HG02973 (cell line): ENCODE data around the gene AKAP1.

Experiments
- ATAC-seq: cut with Tn5 transposase; IDR thresholded peaks from one replicate; pipeline ENCODE4 v1.9.1; 2021; ENCODE audit warnings: moderate library complexity; ENCODE audit not compliant: unreplicated experiment

The AKAP1 gene

GRCh38 chr17:57158795-57159194, 73.7 kb downstream of the AKAP1 start:
- no peak for ATAC-seq

GRCh38 chr17:57160624-57161023, 75.6 kb downstream of the AKAP1 start:
- no peak for ATAC-seq

DNA sequence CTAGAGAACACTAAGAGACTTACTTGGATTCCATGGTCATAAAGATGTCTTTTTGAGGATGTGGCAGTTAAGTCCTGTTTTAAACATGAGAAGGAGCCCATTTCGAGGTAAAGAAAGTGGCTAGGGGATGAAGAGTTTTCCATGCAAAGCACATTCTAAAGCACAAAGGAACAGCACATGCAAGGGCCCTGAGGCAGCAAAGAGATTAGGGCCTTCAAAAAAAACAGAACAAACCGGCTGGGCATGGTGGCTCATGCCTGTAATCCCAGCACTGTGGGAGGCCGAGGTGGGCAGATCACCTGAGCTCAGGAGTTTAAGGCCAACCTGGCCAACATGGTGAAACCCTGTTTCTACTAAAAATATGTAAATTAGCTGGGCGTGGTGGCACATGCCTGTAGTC, 79.8 kb downstream of the AKAP1 start:
- no peak for ATAC-seq

GRCh38 chr17:57165754-57166153, 80.7 kb downstream of the AKAP1 start:
- no peak for ATAC-seq

- ATAC-seq, result no peak
Observed at GRCh38 chr17:57166803-57167202, 81.8 kb downstream of the AKAP1 start.

DNA sequence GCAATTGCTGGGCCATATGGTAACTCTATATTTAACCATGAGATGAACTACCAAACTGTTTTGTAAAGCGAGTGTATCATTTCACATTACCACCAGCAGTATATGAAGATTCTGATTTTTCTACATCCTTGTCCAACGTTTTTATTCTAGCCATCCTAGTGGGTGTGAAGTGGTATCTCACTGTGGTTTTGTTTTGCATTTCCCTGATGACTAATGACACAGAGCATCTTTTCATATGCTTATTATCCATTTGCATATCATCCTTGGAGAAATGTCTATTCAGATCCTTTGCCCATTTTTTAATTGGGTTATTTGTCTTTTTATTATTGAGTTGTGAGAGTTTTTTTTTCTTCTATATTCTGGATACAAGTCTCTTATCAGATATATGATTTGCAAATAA, 83.6 kb downstream of the AKAP1 start:
- ATAC-seq, result no peak

- ATAC-seq, result no peak
Observed at GRCh38 chr17:57170866-57171265, 85.8 kb downstream of the AKAP1 start.
